ENCODE data around the gene TSSC4. TPM values are rescaled to one million over a fixed set of nuclear protein-coding genes. Genes with fewer than 3 reads are reported as not detected.

The TSSC4 gene
- total and polyA plus RNA-seq, 2 of the 13 experiments (the other 11 are each of a cell fraction or from before 2014, with no cell fraction given): 16.2 to 58.6 TPM

DNA sequence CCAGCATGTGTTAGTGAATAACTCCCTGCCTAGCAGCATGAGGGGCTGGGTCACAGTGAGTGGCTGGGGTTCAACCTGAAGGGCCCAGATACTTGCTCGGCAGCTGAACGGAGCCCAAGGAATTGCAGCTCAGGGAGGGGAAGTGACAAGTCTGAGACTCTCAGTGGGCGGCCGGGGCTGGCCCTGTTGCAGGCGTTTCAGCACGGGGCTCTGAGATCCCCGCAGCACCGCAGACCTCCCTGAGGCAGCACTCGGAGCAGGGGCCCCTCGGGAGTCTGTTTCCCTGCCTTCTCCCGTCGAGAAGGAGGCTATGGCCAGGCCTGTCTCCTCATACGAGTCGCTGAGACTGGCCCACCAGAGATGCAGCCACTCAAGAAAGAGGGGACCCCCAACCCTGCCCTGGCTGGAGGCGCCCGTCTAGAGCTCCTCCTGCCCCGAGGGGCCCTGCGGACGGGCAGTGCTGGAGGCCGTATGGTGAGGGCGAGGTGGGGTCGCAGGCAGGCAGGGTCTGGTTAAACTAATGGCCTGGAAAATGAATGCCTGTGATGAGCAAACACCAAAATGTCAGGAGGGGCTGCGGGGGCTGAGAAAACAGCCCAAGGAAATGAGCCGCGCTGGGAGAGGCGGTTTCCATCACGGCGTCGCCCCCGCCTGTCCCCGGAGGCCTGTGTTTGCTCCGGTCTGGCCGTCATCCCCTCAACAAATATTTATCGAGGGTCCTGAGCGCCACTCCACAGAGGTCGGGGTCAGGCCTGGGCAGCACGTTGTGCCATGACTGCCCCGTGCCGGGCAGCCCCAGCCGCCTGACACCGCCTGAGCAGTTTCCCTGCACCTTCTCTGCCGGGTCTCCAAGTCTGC, 9.3 kb downstream of the TSSC4 start (continued):
- TF ChIP-seq, protein P1, sequence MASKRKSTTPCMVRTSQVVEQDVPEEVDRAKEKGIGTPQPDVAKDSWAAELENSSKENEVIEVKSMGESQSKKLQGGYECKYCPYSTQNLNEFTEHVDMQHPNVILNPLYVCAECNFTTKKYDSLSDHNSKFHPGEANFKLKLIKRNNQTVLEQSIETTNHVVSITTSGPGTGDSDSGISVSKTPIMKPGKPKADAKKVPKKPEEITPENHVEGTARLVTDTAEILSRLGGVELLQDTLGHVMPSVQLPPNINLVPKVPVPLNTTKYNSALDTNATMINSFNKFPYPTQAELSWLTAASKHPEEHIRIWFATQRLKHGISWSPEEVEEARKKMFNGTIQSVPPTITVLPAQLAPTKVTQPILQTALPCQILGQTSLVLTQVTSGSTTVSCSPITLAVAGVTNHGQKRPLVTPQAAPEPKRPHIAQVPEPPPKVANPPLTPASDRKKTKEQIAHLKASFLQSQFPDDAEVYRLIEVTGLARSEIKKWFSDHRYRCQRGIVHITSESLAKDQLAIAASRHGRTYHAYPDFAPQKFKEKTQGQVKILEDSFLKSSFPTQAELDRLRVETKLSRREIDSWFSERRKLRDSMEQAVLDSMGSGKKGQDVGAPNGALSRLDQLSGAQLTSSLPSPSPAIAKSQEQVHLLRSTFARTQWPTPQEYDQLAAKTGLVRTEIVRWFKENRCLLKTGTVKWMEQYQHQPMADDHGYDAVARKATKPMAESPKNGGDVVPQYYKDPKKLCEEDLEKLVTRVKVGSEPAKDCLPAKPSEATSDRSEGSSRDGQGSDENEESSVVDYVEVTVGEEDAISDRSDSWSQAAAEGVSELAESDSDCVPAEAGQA (IDR thresholded peaks at IDR 0.05; ENCODE audit: low read depth): no peak
- TF ChIP-seq, protein P1 (CRISPR knock-in tag; IDR thresholded peaks at IDR 0.05; ENCODE audit: borderline replicate concordance): peak; percentile 62; the same call in 1 of the 2 replicates
- no peak for TF ChIP-seq POLR2AphosphoS5 (IDR thresholded peaks at IDR 0.05; ENCODE audit: low read depth, low read length)
- no peak for TF ChIP-seq ZNF251 (CRISPR knock-in tag; IDR thresholded peaks at IDR 0.05)
- no peak for TF ChIP-seq SP2 (CRISPR knock-in tag; IDR thresholded peaks at IDR 0.05)
- TF ChIP-seq, protein P2, sequence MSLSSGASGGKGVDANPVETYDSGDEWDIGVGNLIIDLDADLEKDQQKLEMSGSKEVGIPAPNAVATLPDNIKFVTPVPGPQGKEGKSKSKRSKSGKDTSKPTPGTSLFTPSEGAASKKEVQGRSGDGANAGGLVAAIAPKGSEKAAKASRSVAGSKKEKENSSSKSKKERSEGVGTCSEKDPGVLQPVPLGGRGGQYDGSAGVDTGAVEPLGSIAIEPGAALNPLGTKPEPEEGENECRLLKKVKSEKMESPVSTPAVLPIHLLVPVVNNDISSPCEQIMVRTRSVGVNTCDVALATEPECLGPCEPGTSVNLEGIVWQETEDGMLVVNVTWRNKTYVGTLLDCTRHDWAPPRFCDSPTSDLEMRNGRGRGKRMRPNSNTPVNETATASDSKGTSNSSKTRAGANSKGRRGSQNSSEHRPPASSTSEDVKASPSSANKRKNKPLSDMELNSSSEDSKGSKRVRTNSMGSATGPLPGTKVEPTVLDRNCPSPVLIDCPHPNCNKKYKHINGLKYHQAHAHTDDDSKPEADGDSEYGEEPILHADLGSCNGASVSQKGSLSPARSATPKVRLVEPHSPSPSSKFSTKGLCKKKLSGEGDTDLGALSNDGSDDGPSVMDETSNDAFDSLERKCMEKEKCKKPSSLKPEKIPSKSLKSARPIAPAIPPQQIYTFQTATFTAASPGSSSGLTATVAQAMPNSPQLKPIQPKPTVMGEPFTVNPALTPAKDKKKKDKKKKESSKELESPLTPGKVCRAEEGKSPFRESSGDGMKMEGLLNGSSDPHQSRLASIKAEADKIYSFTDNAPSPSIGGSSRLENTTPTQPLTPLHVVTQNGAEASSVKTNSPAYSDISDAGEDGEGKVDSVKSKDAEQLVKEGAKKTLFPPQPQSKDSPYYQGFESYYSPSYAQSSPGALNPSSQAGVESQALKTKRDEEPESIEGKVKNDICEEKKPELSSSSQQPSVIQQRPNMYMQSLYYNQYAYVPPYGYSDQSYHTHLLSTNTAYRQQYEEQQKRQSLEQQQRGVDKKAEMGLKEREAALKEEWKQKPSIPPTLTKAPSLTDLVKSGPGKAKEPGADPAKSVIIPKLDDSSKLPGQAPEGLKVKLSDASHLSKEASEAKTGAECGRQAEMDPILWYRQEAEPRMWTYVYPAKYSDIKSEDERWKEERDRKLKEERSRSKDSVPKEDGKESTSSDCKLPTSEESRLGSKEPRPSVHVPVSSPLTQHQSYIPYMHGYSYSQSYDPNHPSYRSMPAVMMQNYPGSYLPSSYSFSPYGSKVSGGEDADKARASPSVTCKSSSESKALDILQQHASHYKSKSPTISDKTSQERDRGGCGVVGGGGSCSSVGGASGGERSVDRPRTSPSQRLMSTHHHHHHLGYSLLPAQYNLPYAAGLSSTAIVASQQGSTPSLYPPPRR (CRISPR knock-in tag; IDR thresholded peaks at IDR 0.05; ENCODE audit: borderline replicate concordance): peak; percentile 93
- TF ChIP-seq HOXA5 (CRISPR knock-in tag; IDR thresholded peaks at IDR 0.05): 0 out of 2 replicates have a peak, but pooled peaks have one; percentile 60
- no peak for TF ChIP-seq ZNF569 (CRISPR knock-in tag; IDR thresholded peaks at IDR 0.05; ENCODE audit: borderline replicate concordance)
- TF ChIP-seq YEATS2 (CRISPR knock-in tag; IDR thresholded peaks at IDR 0.05; ENCODE audit: borderline replicate concordance): no peak
- TF ChIP-seq ZNF614 (CRISPR knock-in tag; IDR thresholded peaks at IDR 0.05; ENCODE audit: borderline replicate concordance): no peak; the same call in 1 of the 2 replicates
- no peak for TF ChIP-seq GTF3A (CRISPR knock-in tag; conservative IDR thresholded peaks at IDR 0.05)
- no peak for TF ChIP-seq JDP2 (CRISPR knock-in tag; IDR thresholded peaks at IDR 0.05; ENCODE audit: borderline replicate concordance)
- TF ChIP-seq FOXA3 (CRISPR knock-in tag; IDR thresholded peaks at IDR 0.05): peak; percentile 85
- peak; percentile 41; the same call in 1 of the 2 replicates for TF ChIP-seq ZBTB20 (CRISPR knock-in tag; IDR thresholded peaks at IDR 0.05; ENCODE audit: borderline replicate concordance, low read depth)
- no peak for TF ChIP-seq SAFB2 (CRISPR knock-in tag; IDR thresholded peaks at IDR 0.05; ENCODE audit: borderline replicate concordance, low read depth)
- no peak for TF ChIP-seq KAT2B (IDR thresholded peaks at IDR 0.05; ENCODE audit: borderline replicate concordance, low read depth, low read length)
- TF ChIP-seq ZNF484 (CRISPR knock-in tag; IDR thresholded peaks at IDR 0.05; ENCODE audit: borderline replicate concordance, low read depth): no peak
- no peak for TF ChIP-seq HCFC1 (IDR thresholded peaks at IDR 0.05; ENCODE audit: low read depth, low read length)

Measured in HepG2 (cell line).